H9 (cell line): ENCODE results near the gene KLRC1. TPM values are rescaled to one million over a fixed set of nuclear protein-coding genes. Genes with fewer than 3 reads are reported as not detected.

Source experiments
- DNase-seq: peaks from one replicate; pipeline ENCODE4 v3.0.0-alpha.2; 2017
- H2AFZ ChIP-seq: one replicate; pipeline ENCODE4 v1.6.1; 2013; ENCODE audit warnings: mild to moderate bottlenecking, low read length, control low read depth, moderate library complexity
- H2AK5ac ChIP-seq: 2 replicates; pipeline ENCODE4 v1.6.1; 2013; ENCODE audit warnings: low read length, control low read depth, mixed read lengths; ENCODE audit not compliant: insufficient read length
- H2BK120ac ChIP-seq: one replicate; pipeline ENCODE4 v1.6.1; 2013; ENCODE audit warnings: low read depth, mild to moderate bottlenecking, low read length, control low read depth, inconsistent platforms; ENCODE audit not compliant: poor library complexity, severe bottlenecking
- H2BK12ac ChIP-seq: 2 replicates; pipeline ENCODE4 v1.6.1; 2013; ENCODE audit warnings: low read length, control low read depth, mixed read lengths, low read depth; ENCODE audit not compliant: insufficient read length
- H2BK15ac ChIP-seq: 2 replicates; pipeline ENCODE4 v1.6.1; 2013; ENCODE audit warnings: low read depth, low read length, control low read depth
- H2BK20ac ChIP-seq: one replicate; pipeline ENCODE4 v1.6.1; 2013; ENCODE audit warnings: low read depth, mild to moderate bottlenecking, low read length, control low read depth, inconsistent platforms; ENCODE audit not compliant: poor library complexity, severe bottlenecking
- H2BK5ac ChIP-seq: 2 replicates; pipeline ENCODE4 v1.6.1; 2013; ENCODE audit warnings: low read length, control low read depth, mixed read lengths; ENCODE audit not compliant: insufficient read length
- H3K14ac ChIP-seq: 2 replicates; pipeline ENCODE4 v1.6.1; 2013; ENCODE audit warnings: low read length, control low read depth; ENCODE audit not compliant: insufficient read depth
- H3K18ac ChIP-seq: 2 replicates; pipeline ENCODE4 v1.6.1; 2013; ENCODE audit warnings: low read depth, mild to moderate bottlenecking, mixed read lengths, low read length, control low read depth; ENCODE audit not compliant: insufficient read length
- H3K23ac ChIP-seq: 2 replicates; pipeline ENCODE4 v1.6.1; 2013; ENCODE audit warnings: low read length, control low read depth, mixed read lengths, low read depth; ENCODE audit not compliant: insufficient read length
- H3K23me2 ChIP-seq: 2 replicates; pipeline ENCODE4 v1.6.1; 2013; ENCODE audit warnings: low read depth, mild to moderate bottlenecking, mixed read lengths, low read length, control low read depth; ENCODE audit not compliant: insufficient read length, poor library complexity, severe bottlenecking
- H3K27ac ChIP-seq: 2 replicates; pipeline ENCODE4 v1.5.1; 2013; ENCODE audit warnings: low read length, control low read depth, mixed read lengths, low read depth; ENCODE audit not compliant: insufficient read length
- H3K27me3 ChIP-seq: 2 replicates; pipeline ENCODE4 v1.6.1; 2013; ENCODE audit warnings: low read length, control low read depth, inconsistent platforms; ENCODE audit not compliant: insufficient read depth
- H3K4ac ChIP-seq: 2 replicates; pipeline ENCODE4 v1.6.1; 2013; ENCODE audit warnings: low read depth, mild to moderate bottlenecking, control low read depth, inconsistent platforms, low read length, moderate library complexity
- H3K4me1 ChIP-seq: 2 replicates; pipeline ENCODE4 v1.6.1; 2013; ENCODE audit warnings: low read length, control low read depth, inconsistent platforms; ENCODE audit not compliant: insufficient read depth
- H3K4me2 ChIP-seq: 2 replicates; pipeline ENCODE4 v1.6.1; 2013; ENCODE audit warnings: low read length, control low read depth, mixed read lengths; ENCODE audit not compliant: insufficient read length, insufficient read depth
- H3K56ac ChIP-seq: 2 replicates; pipeline ENCODE4 v1.6.1; 2013; ENCODE audit warnings: low read depth, mild to moderate bottlenecking, mixed read lengths, low read length, control low read depth; ENCODE audit not compliant: insufficient read length
- H3K79me1 ChIP-seq: 2 replicates; pipeline ENCODE4 v1.6.1; 2013; ENCODE audit warnings: low read depth, mild to moderate bottlenecking, moderate library complexity, low read length, control low read depth, inconsistent platforms; ENCODE audit not compliant: insufficient read depth, poor library complexity, severe bottlenecking
- H3K79me2 ChIP-seq: 2 replicates; pipeline ENCODE4 v1.6.1; 2013; ENCODE audit warnings: low read length, control low read depth, inconsistent platforms; ENCODE audit not compliant: insufficient read depth
- H3K9ac ChIP-seq: 2 replicates; pipeline ENCODE4 v1.6.1; 2013; ENCODE audit warnings: low read length, control low read depth, mixed read lengths; ENCODE audit not compliant: insufficient read length; ENCODE audit errors: extremely low read depth
- H3K9me3 ChIP-seq: one replicate; pipeline ENCODE4 v1.6.1; 2013; ENCODE audit warnings: low read depth, low read length, inconsistent platforms; ENCODE audit not compliant: control insufficient read depth
- H3T11ph ChIP-seq: one replicate; pipeline ENCODE4 v1.6.1; 2013; ENCODE audit warnings: mild to moderate bottlenecking, low read length, control low read depth, inconsistent platforms
- H4K20me1 ChIP-seq: one replicate; pipeline ENCODE4 v1.6.1; 2013; ENCODE audit not compliant: control insufficient read depth, insufficient read length, insufficient read depth
- H4K5ac ChIP-seq: 2 replicates; pipeline ENCODE4 v1.6.1; 2013; ENCODE audit warnings: low read depth, mild to moderate bottlenecking, mixed read lengths, low read length, control low read depth; ENCODE audit not compliant: insufficient read length
- H4K8ac ChIP-seq: replicated peaks from 2 replicates; pipeline ENCODE4 v1.6.1; 2013; ENCODE audit warnings: low read length, control low read depth, mixed read lengths, low read depth; ENCODE audit not compliant: insufficient read length
- H4K91ac ChIP-seq: 2 replicates; pipeline ENCODE4 v1.6.1; 2013; ENCODE audit warnings: low read depth, mild to moderate bottlenecking, moderate library complexity, mixed read lengths, low read length, control low read depth; ENCODE audit not compliant: insufficient read length
- H3K27ac Mint-ChIP-seq, 3 experiments: 2 replicates in 2 of 3; 3 replicates in 1 of 3; pipeline ENCODE4 v1.8.0; 2020 to 2021; ENCODE audit warnings: mixed read lengths in 3 of 3, mild to moderate bottlenecking in 1 of 3, moderate library complexity in 1 of 3
- H3K27me3 Mint-ChIP-seq: 2 replicates; pipeline ENCODE4 v1.8.0; 2021; ENCODE audit warnings: low read depth, mild to moderate bottlenecking, moderate library complexity, mixed read lengths
- H3K36me3 Mint-ChIP-seq, 3 experiments: 2 replicates in 2 of 3; 3 replicates in 1 of 3; pipeline ENCODE4 v1.8.0; 2020 to 2021; ENCODE audit warnings: low read depth in 3 of 3, mixed read lengths in 3 of 3; ENCODE audit not compliant: insufficient read depth in 1 of 3
- H3K4me1 Mint-ChIP-seq, 2 experiments: 2 replicates each; pipeline ENCODE4 v1.8.0; 2020; ENCODE audit warnings: mixed read lengths in 2 of 2
- H3K4me3 Mint-ChIP-seq, 2 experiments: 2 replicates in 1 of 2; 3 replicates in 1 of 2; pipeline ENCODE4 v1.8.0; 2020 to 2021; ENCODE audit warnings: mild to moderate bottlenecking in 2 of 2, mixed read lengths in 2 of 2, moderate library complexity in 1 of 2
- H3K9me3 Mint-ChIP-seq, 2 experiments: 2 replicates in 1 of 2; 3 replicates in 1 of 2; pipeline ENCODE4 v1.8.0; 2020; ENCODE audit warnings: mild to moderate bottlenecking in 2 of 2, mixed read lengths in 2 of 2, moderate library complexity in 1 of 2
- WGBS: extraction: QIAGEN DNeasy Blood & Tissue Kit; methylation state at CpG from one replicate; pipeline ENCODE4 v1.1.7; 2013; ENCODE audit warnings: missing lambda C conversion rate, low lambda C conversion rate, mixed read lengths; ENCODE audit not compliant: insufficient read length; ENCODE audit errors: extremely low coverage; 5-methylcytosine and 5-hydroxymethylcytosine counted together
- total RNA-seq: library from RNA; stranded (reverse); gene quantifications from 2 replicates; pipeline ENCODE4 v1.2.1, GENCODE V29; 2021
- TF ChIP-seq, protein P1 (sequence below): fragments of 200-600 bp; sonication (generic); conservative IDR thresholded peaks from 3 replicates; pipeline ENCODE4 v1.8.0; 2021; ENCODE audit warnings: antibody characterized with exemption, mild to moderate bottlenecking

The KLRC1 gene
- total RNA-seq, 1 experiment from 2014 or later, result not detected

GRCh38 chr12:10398168-10398567 is 55.0 kb downstream of the KLRC1 start:
- Histone ChIP-seq H2BK120ac (no peak overlapping the region), H3K79me2 (no peaks in the 10 kb centered on the region), H3K27ac (no peak overlapping the region), H3K4ac (no peak overlapping the region), H2BK5ac (no peak overlapping the region), H2AFZ (no peak overlapping the region), H3K14ac (no peak overlapping the region), H3K79me1 (no peaks in the 10 kb centered on the region), H4K5ac (no peak overlapping the region), H2BK15ac (no peak overlapping the region), H2BK20ac (no peak overlapping the region), H3K56ac (no peak overlapping the region), H3T11ph (no peak overlapping the region), H4K8ac (no peak overlapping the region), H4K91ac (no peak overlapping the region), H3K9me3 (no peaks in the 10 kb centered on the region), H3K9ac (no peak overlapping the region), H3K4me2 (no peak overlapping the region), H3K4me1 (no peaks in the 10 kb centered on the region; the same call in 1 of the 2 replicates), H2AK5ac (no peak overlapping the region), H3K27me3 (no peaks in the 10 kb centered on the region), H4K20me1 (no peaks in the 10 kb centered on the region), H3K23me2 (no peaks in the 10 kb centered on the region), H3K23ac (no peak overlapping the region), H2BK12ac (no peak overlapping the region), H3K18ac (no peak overlapping the region)
- WGBS, result no CpG with 5 or more reads among the region's 2 CpGs
- Mint-ChIP-seq H3K4me1 (peaks cover 4% of the 10 kb centered on the region in 2 experiments; a peak in 3 of 4 replicates), H3K27me3 (no peaks in the 10 kb centered on the region), H3K9me3 (no peaks in the 10 kb centered on the region), H3K4me3 (no peak overlapping the region), H3K27ac (no peak overlapping the region), H3K36me3 (no peaks in the 10 kb centered on the region)
- no peak for DNase-seq
- TF ChIP-seq, protein P1, sequence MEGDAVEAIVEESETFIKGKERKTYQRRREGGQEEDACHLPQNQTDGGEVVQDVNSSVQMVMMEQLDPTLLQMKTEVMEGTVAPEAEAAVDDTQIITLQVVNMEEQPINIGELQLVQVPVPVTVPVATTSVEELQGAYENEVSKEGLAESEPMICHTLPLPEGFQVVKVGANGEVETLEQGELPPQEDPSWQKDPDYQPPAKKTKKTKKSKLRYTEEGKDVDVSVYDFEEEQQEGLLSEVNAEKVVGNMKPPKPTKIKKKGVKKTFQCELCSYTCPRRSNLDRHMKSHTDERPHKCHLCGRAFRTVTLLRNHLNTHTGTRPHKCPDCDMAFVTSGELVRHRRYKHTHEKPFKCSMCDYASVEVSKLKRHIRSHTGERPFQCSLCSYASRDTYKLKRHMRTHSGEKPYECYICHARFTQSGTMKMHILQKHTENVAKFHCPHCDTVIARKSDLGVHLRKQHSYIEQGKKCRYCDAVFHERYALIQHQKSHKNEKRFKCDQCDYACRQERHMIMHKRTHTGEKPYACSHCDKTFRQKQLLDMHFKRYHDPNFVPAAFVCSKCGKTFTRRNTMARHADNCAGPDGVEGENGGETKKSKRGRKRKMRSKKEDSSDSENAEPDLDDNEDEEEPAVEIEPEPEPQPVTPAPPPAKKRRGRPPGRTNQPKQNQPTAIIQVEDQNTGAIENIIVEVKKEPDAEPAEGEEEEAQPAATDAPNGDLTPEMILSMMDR, result no peak
